WTC11 (cell line): ENCODE data around the gene PSD2. TPM values are rescaled to one million over a fixed set of nuclear protein-coding genes. Genes with fewer than 3 reads are reported as not detected.

Experiments used
- ATAC-seq: fragments of 200-7000 bp; cut with Tn5 transposase; 2 replicates; pipeline ENCODE4 v1.10.0; 2021; ENCODE audit warnings: mild to moderate bottlenecking, moderate library complexity
- CTCF ChIA-PET: fragments of 300-600 bp; sonication (Branson Sonifier 250); formaldehyde crosslinking; loops from one replicate; lab custom pipeline; 2021; ENCODE audit warnings: antibody characterized with exemption; lab: Charles Lee
- POLR2A ChIA-PET: fragments of 350-600 bp; sonication (Branson Sonifier 250); formaldehyde crosslinking; loops from one replicate; lab custom pipeline; 2021; ENCODE audit warnings: antibody characterized with exemption; lab: Charles Lee
- DNase-seq: peaks from one replicate; pipeline ENCODE4 v3.0.0; 2021; ENCODE audit warnings: low spot score
- H3K27ac Mint-ChIP-seq: 2 replicates; pipeline ENCODE4 v1.8.0; 2021; ENCODE audit warnings: mixed read lengths
- H3K27me3 Mint-ChIP-seq: 2 replicates; pipeline ENCODE4 v1.8.0; 2021; ENCODE audit warnings: low read depth, mild to moderate bottlenecking, moderate library complexity, mixed read lengths
- H3K36me3 Mint-ChIP-seq: 2 replicates; pipeline ENCODE4 v1.8.0; 2021; ENCODE audit warnings: mixed read lengths
- H3K4me1 Mint-ChIP-seq: 2 replicates; pipeline ENCODE4 v1.8.0; 2022; ENCODE audit warnings: mixed read lengths
- H3K4me3 Mint-ChIP-seq: 2 replicates; pipeline ENCODE4 v1.8.0; 2021; ENCODE audit warnings: mild to moderate bottlenecking, moderate library complexity, mixed read lengths
- H3K9me3 Mint-ChIP-seq: 2 replicates; pipeline ENCODE4 v1.8.0; 2021; ENCODE audit warnings: mixed read lengths
- AFF4 ChIP-seq: sonication (generic); formaldehyde crosslinking; IDR thresholded peaks from 2 replicates; pipeline ENCODE4 v1.8.1; 2023; ENCODE audit warnings: mild to moderate bottlenecking, missing genetic modification reagents, borderline replicate concordance
- ARID4B ChIP-seq: sonication (generic); formaldehyde crosslinking; IDR thresholded peaks from 2 replicates; pipeline ENCODE4 v1.8.0; 2023; ENCODE audit warnings: missing genetic modification reagents, mild to moderate bottlenecking, borderline replicate concordance
- ERG ChIP-seq: fragments of 250-450 bp; sonication (Bioruptor Pico); IDR thresholded peaks from 2 replicates; pipeline ENCODE4 v1.8.0; 2021; ENCODE audit warnings: mild to moderate bottlenecking
- FOXP1 ChIP-seq: sonication (generic); formaldehyde crosslinking; IDR thresholded peaks from 2 replicates; pipeline ENCODE4 v1.8.0; 2022; ENCODE audit warnings: missing genetic modification reagents, mild to moderate bottlenecking, moderate library complexity, borderline replicate concordance
- FOXP4 ChIP-seq: sonication (generic); formaldehyde crosslinking; IDR thresholded peaks from 2 replicates; pipeline ENCODE4 v1.8.0; 2022; ENCODE audit warnings: mild to moderate bottlenecking, missing genetic modification reagents
- GTF2I ChIP-seq: fragments of 250-450 bp; sonication (Bioruptor Pico); conservative IDR thresholded peaks from 2 replicates; pipeline ENCODE4 v1.4.0; 2021; ENCODE audit warnings: mild to moderate bottlenecking
- IRF2 ChIP-seq: sonication (generic); formaldehyde crosslinking; IDR thresholded peaks from 2 replicates; pipeline ENCODE4 v1.8.0; 2022; ENCODE audit warnings: low read depth, missing genetic modification reagents, borderline replicate concordance
- KAT7 ChIP-seq: sonication (generic); formaldehyde crosslinking; IDR thresholded peaks from 2 replicates; pipeline ENCODE4 v1.8.1; 2023; ENCODE audit warnings: missing genetic modification reagents, mild to moderate bottlenecking, borderline replicate concordance
- NR2C2 ChIP-seq: sonication (generic); formaldehyde crosslinking; IDR thresholded peaks from 2 replicates; pipeline ENCODE4 v1.8.0; 2022; ENCODE audit warnings: mild to moderate bottlenecking, missing genetic modification reagents
- NR3C1 ChIP-seq: sonication (generic); formaldehyde crosslinking; conservative IDR thresholded peaks from 2 replicates; pipeline ENCODE4 v1.8.1; 2023; ENCODE audit warnings: low read depth, mild to moderate bottlenecking, missing genetic modification reagents
- RORB ChIP-seq: fragments of 250-450 bp; sonication (Bioruptor Pico); IDR thresholded peaks from 2 replicates; pipeline ENCODE4 v1.9.0; 2021; ENCODE audit warnings: mild to moderate bottlenecking
- ZBTB43 ChIP-seq: sonication (generic); formaldehyde crosslinking; IDR thresholded peaks from 2 replicates; pipeline ENCODE4 v1.8.1; 2023; ENCODE audit warnings: mild to moderate bottlenecking, missing genetic modification reagents
- ZNF281 ChIP-seq: sonication (generic); formaldehyde crosslinking; IDR thresholded peaks from 2 replicates; pipeline ENCODE4 v1.8.0; 2023; ENCODE audit warnings: mild to moderate bottlenecking, missing genetic modification reagents
- ZNF512 ChIP-seq: sonication (generic); formaldehyde crosslinking; IDR thresholded peaks from 2 replicates; pipeline ENCODE4 v1.8.1; 2022; ENCODE audit warnings: missing genetic modification reagents, borderline replicate concordance
- total RNA-seq: library from RNA; stranded (reverse); gene quantifications from 3 replicates; pipeline ENCODE4 v1.2.3, GENCODE V29; 2021

The PSD2 gene
- total RNA-seq, 1 experiment from 2014 or later, result 0.57 TPM

- POLR2A ChIA-PET, result no interaction called here
- TF ChIP-seq GTF2I (CRISPR knock-in tag) (no peak), IRF2 (CRISPR knock-in tag) (no peak), NR3C1 (CRISPR knock-in tag) (no peak), ERG (CRISPR knock-in tag) (no peak), AFF4 (CRISPR knock-in tag) (no peak), NR2C2 (CRISPR knock-in tag) (no peak), ZBTB43 (CRISPR knock-in tag) (no peak), KAT7 (no peak), FOXP1 (CRISPR knock-in tag) (no peak), RORB (CRISPR knock-in tag) (no peak), FOXP4 (CRISPR knock-in tag) (no peak), ZNF512 (CRISPR knock-in tag) (no peak), ZNF281 (CRISPR knock-in tag) (no peak), ARID4B (CRISPR knock-in tag) (no peak)
- Mint-ChIP-seq H3K27me3 (peaks cover 28% of the 10 kb centered on the region), H3K4me1 (no peaks in the 10 kb centered on the region), H3K4me3 (no peak overlapping the region), H3K9me3 (no peaks in the 10 kb centered on the region), H3K36me3 (no peaks in the 10 kb centered on the region), H3K27ac (no peak overlapping the region)
- CTCF ChIA-PET, result interaction anchor here (0.9 to 5.0 kb wide), 7 partner anchors 8 to 252 kb away, joined by 3 to 50 read pairs (median 3); no protein-coding TSS in a partner anchor
- DNase-seq, result no peak
- no peak for ATAC-seq
These were observed 98.3 kb downstream of the PSD2 start for GRCh38 chr5:139893873-139894272.
